DND-41 (cell line): ENCODE data around the gene MACROD2.

Experiments
- EZH2 ChIP-seq: IDR thresholded peaks from 3 replicates; pipeline ENCODE4 v1.6.1; 2012; ENCODE audit warnings: borderline replicate concordance, low read depth, mild to moderate bottlenecking, moderate library complexity, low read length, inconsistent platforms; ENCODE audit not compliant: severe bottlenecking
- TF ChIP-seq, protein P1 (sequence below): IDR thresholded peaks from 2 replicates; pipeline ENCODE4 v1.5.1; 2012; ENCODE audit warnings: borderline replicate concordance, low read length, moderate library complexity, mild to moderate bottlenecking; ENCODE audit not compliant: poor library complexity, severe bottlenecking; ENCODE audit errors: extremely low read depth

DNA sequence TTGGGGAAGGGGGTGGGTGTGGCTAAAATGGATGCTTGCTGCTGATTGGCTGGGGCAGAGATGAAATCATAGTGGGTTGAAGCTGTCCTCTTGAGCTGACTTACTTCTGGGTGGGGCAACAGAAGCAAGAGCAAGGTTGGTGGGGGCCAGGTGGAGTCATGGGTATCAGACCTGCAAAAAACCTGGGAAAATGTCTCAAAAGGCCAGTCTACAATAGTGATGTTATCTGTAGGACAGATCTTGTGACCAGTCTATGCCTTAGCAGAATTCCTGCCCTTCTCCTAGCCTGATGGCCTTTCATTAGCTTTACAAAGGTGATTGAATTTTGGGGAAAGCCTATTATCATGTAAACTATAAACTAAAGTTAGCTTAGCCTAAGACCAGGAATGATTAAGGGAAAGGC, 1632.2 kb downstream of the MACROD2 start:
- TF ChIP-seq, protein P1, sequence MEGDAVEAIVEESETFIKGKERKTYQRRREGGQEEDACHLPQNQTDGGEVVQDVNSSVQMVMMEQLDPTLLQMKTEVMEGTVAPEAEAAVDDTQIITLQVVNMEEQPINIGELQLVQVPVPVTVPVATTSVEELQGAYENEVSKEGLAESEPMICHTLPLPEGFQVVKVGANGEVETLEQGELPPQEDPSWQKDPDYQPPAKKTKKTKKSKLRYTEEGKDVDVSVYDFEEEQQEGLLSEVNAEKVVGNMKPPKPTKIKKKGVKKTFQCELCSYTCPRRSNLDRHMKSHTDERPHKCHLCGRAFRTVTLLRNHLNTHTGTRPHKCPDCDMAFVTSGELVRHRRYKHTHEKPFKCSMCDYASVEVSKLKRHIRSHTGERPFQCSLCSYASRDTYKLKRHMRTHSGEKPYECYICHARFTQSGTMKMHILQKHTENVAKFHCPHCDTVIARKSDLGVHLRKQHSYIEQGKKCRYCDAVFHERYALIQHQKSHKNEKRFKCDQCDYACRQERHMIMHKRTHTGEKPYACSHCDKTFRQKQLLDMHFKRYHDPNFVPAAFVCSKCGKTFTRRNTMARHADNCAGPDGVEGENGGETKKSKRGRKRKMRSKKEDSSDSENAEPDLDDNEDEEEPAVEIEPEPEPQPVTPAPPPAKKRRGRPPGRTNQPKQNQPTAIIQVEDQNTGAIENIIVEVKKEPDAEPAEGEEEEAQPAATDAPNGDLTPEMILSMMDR: no peak
- TF ChIP-seq EZH2: no peak
